ENCODE data around the gene PDXP. TPM values are rescaled to one million over a fixed set of nuclear protein-coding genes. Genes with fewer than 3 reads are reported as not detected.
"Not testable (repeated sequence)": the region's sequence is repeated elsewhere in the genome, so short reads cannot be mapped to it uniquely, and the experiment has no call there.

Gene PDXP, protein sequence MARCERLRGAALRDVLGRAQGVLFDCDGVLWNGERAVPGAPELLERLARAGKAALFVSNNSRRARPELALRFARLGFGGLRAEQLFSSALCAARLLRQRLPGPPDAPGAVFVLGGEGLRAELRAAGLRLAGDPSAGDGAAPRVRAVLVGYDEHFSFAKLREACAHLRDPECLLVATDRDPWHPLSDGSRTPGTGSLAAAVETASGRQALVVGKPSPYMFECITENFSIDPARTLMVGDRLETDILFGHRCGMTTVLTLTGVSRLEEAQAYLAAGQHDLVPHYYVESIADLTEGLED
- polyA plus RNA-seq (4.6 to 6.3 TPM (median 5.2 TPM) in 3 replicates), polyA minus RNA-seq (0.33 to 1.9 TPM (median 1.4 TPM) in 3 replicates)
- polyA plus RNA-seq (2011; ENCODE audit: low read depth): 0.64 TPM
- polyA plus RNA-seq (2011; cell fraction: cytosol; rRNA removed): 4.0 and 5.5 TPM in 2 replicates
- polyA plus RNA-seq (2011; cell fraction: nucleus; rRNA removed): 1.2 and 2.5 TPM in 2 replicates
- 2.8 and 3.1 TPM in 2 replicates for polyA plus RNA-seq (2012; ENCODE audit: low replicate concordance)
- polyA minus RNA-seq (2011; cell fraction: cytosol; rRNA and poly(A)+ RNA removed): 6.7 TPM
- polyA minus RNA-seq (2011; cell fraction: nucleus; rRNA and poly(A)+ RNA removed): 0.95 and 1.4 TPM in 2 replicates

DNA sequence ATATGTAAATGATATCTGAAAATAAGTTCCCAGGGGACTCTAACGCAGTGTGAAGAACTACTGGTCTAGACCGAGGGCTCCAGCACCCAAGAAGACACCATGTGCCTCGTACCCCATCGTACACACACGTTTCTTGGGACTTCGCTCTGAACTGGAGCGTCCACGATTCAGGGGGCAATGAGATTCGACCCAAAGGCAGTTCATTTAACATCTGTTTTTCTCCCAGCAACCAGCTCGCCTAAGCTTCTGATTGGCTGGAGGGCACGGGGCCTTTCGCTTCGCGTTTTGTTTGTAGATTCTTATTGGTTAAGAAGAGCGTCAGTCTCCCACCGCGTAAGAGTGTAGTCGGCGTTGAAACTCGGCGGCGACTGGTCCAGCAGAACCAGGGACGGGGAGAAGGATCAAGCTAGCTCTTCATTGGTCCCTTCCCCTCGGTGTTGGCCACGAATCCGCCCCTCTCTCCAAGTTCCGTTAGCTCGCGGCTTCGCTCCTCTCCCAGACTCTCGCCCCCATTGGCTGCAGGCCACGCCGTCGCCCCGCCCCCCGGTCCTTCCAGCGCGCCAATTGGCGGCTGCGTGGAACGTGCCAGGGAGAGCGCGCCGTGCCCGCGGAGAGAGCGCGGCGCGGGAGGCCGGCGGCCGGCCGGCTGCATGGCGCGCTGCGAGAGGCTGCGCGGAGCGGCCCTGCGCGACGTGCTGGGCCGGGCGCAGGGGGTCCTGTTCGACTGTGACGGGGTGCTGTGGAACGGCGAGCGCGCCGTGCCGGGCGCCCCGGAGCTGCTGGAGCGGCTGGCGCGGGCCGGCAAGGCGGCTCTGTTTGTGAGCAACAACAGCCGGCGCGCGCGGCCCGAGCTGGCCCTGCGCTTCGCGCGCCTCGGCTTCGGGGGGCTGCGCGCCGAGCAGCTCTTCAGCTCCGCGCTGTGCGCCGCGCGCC, at the start of gene PDXP:
TSS of gene PDXP (plus strand) at position 591 of the 933 bp plus-strand sequence. CDS start at position 651, 60 bp downstream.
- no peaks in the 10 kb centered on the region for H3K9me1 ChIP-seq (ENCODE audit: control insufficient read depth, extremely low read depth, insufficient read depth, low read length)
- dilution Hi-C loops (cut with MboI; ENCODE audit: extremely low pct_ligation_motif_present, low sequenced_read_pairs): no loop called here
- peak within 1 kb of the TSS; percentile 60 for H3K27ac ChIP-seq (ENCODE audit: control insufficient read depth, insufficient read depth, low read length)
- FAIRE-seq (peak; percentile 88), DNase-seq (ENCODE audit: low read depth, low spot score) (peak; percentile 98)
- peaks cover 21% of the 10 kb centered on the region for H3K79me2 ChIP-seq (ENCODE audit: control insufficient read depth, insufficient read depth, low read length)
- peak within 1 kb of the TSS; percentile 60 to 78 (median 65) for H3K4me3 ChIP-seq (ENCODE audit: control insufficient read depth in 2 of 3, extremely low read depth in 1 of 3, insufficient read depth in 2 of 3, low read depth in 1 of 3, low read length in 3 of 3)
- H3K9me3 ChIP-seq (ENCODE audit: control insufficient read depth, low read depth, low read length): no peaks in the 10 kb centered on the region
- peak within 1 kb of the TSS; percentile 90 for H2AFZ ChIP-seq (ENCODE audit: control insufficient read depth, low read length)
- peak within 1 kb of the TSS; percentile 57 for H3K9ac ChIP-seq (ENCODE audit: control insufficient read depth, extremely low read depth, insufficient read depth, low read length)
- no peaks in the 10 kb centered on the region for H3K27me3 ChIP-seq (ENCODE audit: control insufficient read depth, extremely low read depth, insufficient read depth, low read length)
- TF ChIP-seq EZH2 (IDR thresholded peaks at IDR 0.05; ENCODE audit: low read length): no peak
- peaks cover 0 to 7% of the 10 kb centered on the region in 2 experiments for H3K36me3 ChIP-seq (ENCODE audit: control insufficient read depth in 2 of 2, extremely low read depth in 1 of 2, insufficient read depth in 2 of 2, low read length in 2 of 2)
- H3K4me2 ChIP-seq (ENCODE audit: control insufficient read depth, extremely low read depth, insufficient read depth, low read depth, low read length): peak within 1 kb of the TSS; percentile 98
- peaks cover 6% of the 10 kb centered on the region for H4K20me1 ChIP-seq (ENCODE audit: control insufficient read depth, extremely low read depth, insufficient read depth, low read length)
- peaks cover 20% of the 10 kb centered on the region for H3K4me1 ChIP-seq (ENCODE audit: control insufficient read depth, extremely low read depth, insufficient read depth, low read length)

DNA sequence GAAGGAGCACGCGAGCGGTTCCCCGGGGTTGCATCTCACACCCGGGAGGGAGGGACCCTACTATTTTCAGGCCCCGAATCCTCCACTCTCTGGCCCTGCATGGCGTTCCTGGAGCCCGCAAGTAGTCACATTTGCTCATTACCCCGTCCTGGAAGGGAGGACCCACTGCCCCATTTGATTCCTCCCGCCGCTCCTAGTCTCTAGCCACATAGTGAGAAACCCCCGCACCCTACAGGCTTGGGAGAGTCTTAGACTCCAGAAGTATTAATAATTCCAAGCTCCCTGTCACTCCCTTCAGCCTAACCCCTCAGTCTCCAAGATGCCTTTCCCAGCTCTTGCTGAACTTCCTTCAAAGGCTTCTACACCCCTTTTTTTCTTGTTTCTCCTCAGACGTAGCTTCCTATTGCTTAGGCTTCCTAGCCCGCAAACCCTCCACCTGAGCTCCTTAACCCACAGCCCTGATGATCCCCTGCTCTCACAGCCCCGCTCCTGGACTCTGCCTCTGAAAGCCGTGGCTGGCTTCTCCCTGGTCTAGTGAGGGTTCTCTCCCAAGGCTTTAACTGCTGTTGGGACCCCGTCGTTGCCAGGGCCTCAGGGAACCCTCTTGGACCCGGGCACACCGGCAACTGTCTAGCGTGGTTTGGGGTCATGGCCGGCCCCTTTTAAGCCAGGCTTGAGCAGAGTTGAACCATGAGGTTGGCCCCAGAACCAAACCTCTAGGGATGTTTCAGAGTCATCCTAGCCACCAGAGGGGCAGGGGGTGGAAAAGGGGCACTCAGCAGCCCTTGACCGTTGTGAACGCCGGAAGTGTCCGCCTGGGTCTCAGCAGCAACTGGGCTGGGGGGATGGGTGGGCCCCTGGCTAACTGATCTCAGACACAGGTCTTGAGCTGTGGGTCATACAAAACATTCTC, 49.0 kb upstream of the PDXP start:
- peaks cover 29% of the 10 kb centered on the region for H3K79me2 ChIP-seq (ENCODE audit: control insufficient read depth, insufficient read depth, low read length)
- peak overlapping the region; percentile 56 for H3K27ac ChIP-seq (ENCODE audit: control insufficient read depth, insufficient read depth, low read length)
- no peaks in the 10 kb centered on the region for H3K9me1 ChIP-seq (ENCODE audit: control insufficient read depth, extremely low read depth, insufficient read depth, low read length)
- peak overlapping the region; percentile 75 to 96 (median 94) for H3K4me3 ChIP-seq (ENCODE audit: control insufficient read depth in 2 of 3, extremely low read depth in 1 of 3, insufficient read depth in 2 of 3, low read depth in 1 of 3, low read length in 3 of 3)
- FAIRE-seq: peak; percentile 29
- peaks cover 30% of the 10 kb centered on the region for H3K4me1 ChIP-seq (ENCODE audit: control insufficient read depth, extremely low read depth, insufficient read depth, low read length)
- H3K9ac ChIP-seq (ENCODE audit: control insufficient read depth, extremely low read depth, insufficient read depth, low read length): peak overlapping the region; percentile 89
- no peaks in the 10 kb centered on the region for H4K20me1 ChIP-seq (ENCODE audit: control insufficient read depth, extremely low read depth, insufficient read depth, low read length)
- no peak for DNase-seq (ENCODE audit: low read depth, low spot score)
- no peak for TF ChIP-seq EZH2 (IDR thresholded peaks at IDR 0.05; ENCODE audit: low read length)
- TF ChIP-seq, protein P1, sequence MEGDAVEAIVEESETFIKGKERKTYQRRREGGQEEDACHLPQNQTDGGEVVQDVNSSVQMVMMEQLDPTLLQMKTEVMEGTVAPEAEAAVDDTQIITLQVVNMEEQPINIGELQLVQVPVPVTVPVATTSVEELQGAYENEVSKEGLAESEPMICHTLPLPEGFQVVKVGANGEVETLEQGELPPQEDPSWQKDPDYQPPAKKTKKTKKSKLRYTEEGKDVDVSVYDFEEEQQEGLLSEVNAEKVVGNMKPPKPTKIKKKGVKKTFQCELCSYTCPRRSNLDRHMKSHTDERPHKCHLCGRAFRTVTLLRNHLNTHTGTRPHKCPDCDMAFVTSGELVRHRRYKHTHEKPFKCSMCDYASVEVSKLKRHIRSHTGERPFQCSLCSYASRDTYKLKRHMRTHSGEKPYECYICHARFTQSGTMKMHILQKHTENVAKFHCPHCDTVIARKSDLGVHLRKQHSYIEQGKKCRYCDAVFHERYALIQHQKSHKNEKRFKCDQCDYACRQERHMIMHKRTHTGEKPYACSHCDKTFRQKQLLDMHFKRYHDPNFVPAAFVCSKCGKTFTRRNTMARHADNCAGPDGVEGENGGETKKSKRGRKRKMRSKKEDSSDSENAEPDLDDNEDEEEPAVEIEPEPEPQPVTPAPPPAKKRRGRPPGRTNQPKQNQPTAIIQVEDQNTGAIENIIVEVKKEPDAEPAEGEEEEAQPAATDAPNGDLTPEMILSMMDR (optimal IDR thresholded peaks at IDR 0.05 in 1 of 3, IDR thresholded peaks at IDR 0.05 in 1 of 3, conservative IDR thresholded peaks at IDR 0.05 in 1 of 3; ENCODE audit: extremely low read depth in 1 of 3, insufficient read depth in 2 of 3, low read length in 3 of 3): no peak
- H3K36me3 ChIP-seq (ENCODE audit: control insufficient read depth in 2 of 2, extremely low read depth in 1 of 2, insufficient read depth in 2 of 2, low read length in 2 of 2): peaks cover 6 to 11% of the 10 kb centered on the region in 2 experiments
- dilution Hi-C loops (cut with MboI; ENCODE audit: extremely low pct_ligation_motif_present, low sequenced_read_pairs): no loop called here
- H3K4me2 ChIP-seq (ENCODE audit: control insufficient read depth, extremely low read depth, insufficient read depth, low read depth, low read length): peak overlapping the region; percentile 83
- no peaks in the 10 kb centered on the region for H3K27me3 ChIP-seq (ENCODE audit: control insufficient read depth, extremely low read depth, insufficient read depth, low read length)
- peak overlapping the region; percentile 1 for H2AFZ ChIP-seq (ENCODE audit: control insufficient read depth, low read length)
- H3K9me3 ChIP-seq (ENCODE audit: control insufficient read depth, low read depth, low read length): no peaks in the 10 kb centered on the region

DNA sequence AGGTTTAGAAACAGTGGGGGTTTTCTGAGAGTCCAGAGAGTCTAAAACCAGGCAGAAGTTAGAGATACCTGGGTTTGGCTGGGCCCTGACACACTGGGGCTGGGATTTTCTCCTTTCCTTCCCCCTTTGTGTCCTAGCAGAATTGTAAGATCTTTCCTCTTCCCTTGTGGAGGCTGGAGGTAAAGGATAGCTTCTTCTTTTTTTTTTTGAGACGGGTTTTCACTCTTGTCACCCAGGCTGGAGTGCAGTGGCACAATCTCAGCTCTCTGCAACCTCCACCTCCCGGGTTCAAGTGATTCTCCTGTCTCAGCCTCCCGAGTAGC, 48.4 kb upstream of the PDXP start:
- H3K4me2 ChIP-seq (ENCODE audit: control insufficient read depth, extremely low read depth, insufficient read depth, low read depth, low read length): peak overlapping the region; percentile 83
- H4K20me1 ChIP-seq (ENCODE audit: control insufficient read depth, extremely low read depth, insufficient read depth, low read length); H2AFZ ChIP-seq (ENCODE audit: control insufficient read depth, low read length); H3K27me3 ChIP-seq (ENCODE audit: control insufficient read depth, extremely low read depth, insufficient read depth, low read length); H3K9me1 ChIP-seq (ENCODE audit: control insufficient read depth, extremely low read depth, insufficient read depth, low read length); FAIRE-seq; DNase-seq (ENCODE audit: low read depth, low spot score); H3K9me3 ChIP-seq (ENCODE audit: control insufficient read depth, low read depth, low read length); dilution Hi-C loops (cut with MboI; ENCODE audit: extremely low pct_ligation_motif_present, low sequenced_read_pairs): not testable (repeated sequence)
- H3K4me1 ChIP-seq (ENCODE audit: control insufficient read depth, extremely low read depth, insufficient read depth, low read length): peaks cover 30% of the 10 kb centered on the region
- peak overlapping the region; percentile 75 to 96 (median 94) for H3K4me3 ChIP-seq (ENCODE audit: control insufficient read depth in 2 of 3, extremely low read depth in 1 of 3, insufficient read depth in 2 of 3, low read depth in 1 of 3, low read length in 3 of 3)
- peak overlapping the region; percentile 89 for H3K9ac ChIP-seq (ENCODE audit: control insufficient read depth, extremely low read depth, insufficient read depth, low read length)
- H3K36me3 ChIP-seq (ENCODE audit: control insufficient read depth in 2 of 2, extremely low read depth in 1 of 2, insufficient read depth in 2 of 2, low read length in 2 of 2): peaks cover 6 to 12% of the 10 kb centered on the region in 2 experiments
- peaks cover 29% of the 10 kb centered on the region for H3K79me2 ChIP-seq (ENCODE audit: control insufficient read depth, insufficient read depth, low read length)
- H3K27ac ChIP-seq (ENCODE audit: control insufficient read depth, insufficient read depth, low read length): peak overlapping the region; percentile 56

Data from keratinocyte (primary cell).